Trophoblast cell (in vitro differentiated cells and primary cell): ENCODE measurements around the gene GSAP.
A peak's percentile ranks its signal among the peaks of the same experiment; 100 is the strongest.

Experiments used
- DNase-seq, 2 donors: peaks; one replicate each; pipeline ENCODE4 v3.0.0-alpha.2; 2016
- H2AFZ ChIP-seq: 2 replicates; pipeline ENCODE4 v1.6.1; 2013; ENCODE audit warnings: low read length, moderate library complexity, mild to moderate bottlenecking; ENCODE audit not compliant: insufficient read depth, poor library complexity
- H2AK5ac ChIP-seq: 2 replicates; pipeline ENCODE4 v1.6.1; 2013; ENCODE audit warnings: mild to moderate bottlenecking, low read length
- H2BK120ac ChIP-seq: 2 replicates; pipeline ENCODE4 v1.6.1; 2013; ENCODE audit warnings: low read length, mild to moderate bottlenecking, moderate library complexity; ENCODE audit not compliant: insufficient read depth, poor library complexity
- H2BK12ac ChIP-seq: 2 replicates; pipeline ENCODE4 v1.6.1; 2013; ENCODE audit warnings: mild to moderate bottlenecking, low read length, moderate library complexity
- H2BK5ac ChIP-seq: 2 replicates; pipeline ENCODE4 v1.6.1; 2013; ENCODE audit warnings: low read length, low read depth, moderate library complexity, mild to moderate bottlenecking; ENCODE audit not compliant: poor library complexity
- H3K14ac ChIP-seq: 2 replicates; pipeline ENCODE4 v1.6.1; 2013; ENCODE audit warnings: mild to moderate bottlenecking, low read length
- H3K18ac ChIP-seq: 2 replicates; pipeline ENCODE4 v1.6.1; 2013; ENCODE audit warnings: mild to moderate bottlenecking, low read length
- H3K23ac ChIP-seq: 2 replicates; pipeline ENCODE4 v1.6.1; 2013; ENCODE audit warnings: low read length
- H3K27ac ChIP-seq: 2 replicates; pipeline ENCODE4 v1.5.1; 2013; ENCODE audit warnings: low read depth, mild to moderate bottlenecking, inconsistent platforms, low read length, moderate library complexity
- H3K27me3 ChIP-seq: 2 replicates; pipeline ENCODE4 v1.6.1; 2013; ENCODE audit warnings: inconsistent platforms, mild to moderate bottlenecking, low read length, moderate library complexity; ENCODE audit not compliant: insufficient read depth
- H3K36me3 ChIP-seq, 2 experiments: 1 replicate in 1 of 2; 2 replicates in 1 of 2; pipeline ENCODE4 v1.6.1; 2013; ENCODE audit warnings: low read length in 2 of 2, mild to moderate bottlenecking in 2 of 2, moderate library complexity in 1 of 2; ENCODE audit not compliant: insufficient read depth in 2 of 2, control insufficient read depth in 1 of 2
- H3K4ac ChIP-seq: 2 replicates; pipeline ENCODE4 v1.6.1; 2013; ENCODE audit warnings: low read depth, mild to moderate bottlenecking, low read length, moderate library complexity
- H3K4me1 ChIP-seq, 2 experiments: 1 replicate in 1 of 2; 2 replicates in 1 of 2; pipeline ENCODE4 v1.6.1; 2013; ENCODE audit warnings: low read length in 2 of 2, mild to moderate bottlenecking in 2 of 2, moderate library complexity in 1 of 2; ENCODE audit not compliant: insufficient read depth in 2 of 2, control insufficient read depth in 1 of 2
- H3K4me2 ChIP-seq: 2 replicates; pipeline ENCODE4 v1.6.1; 2013; ENCODE audit warnings: inconsistent platforms, mild to moderate bottlenecking, low read length, moderate library complexity
- H3K4me3 ChIP-seq: 2 replicates; pipeline ENCODE4 v1.5.1; 2013; ENCODE audit warnings: mild to moderate bottlenecking, low read depth, low read length, inconsistent platforms
- H3K79me1 ChIP-seq: one replicate; pipeline ENCODE4 v1.6.1; 2013; ENCODE audit warnings: low read length
- H3K79me2 ChIP-seq: 2 replicates; pipeline ENCODE4 v1.6.1; 2013; ENCODE audit warnings: low read length, mild to moderate bottlenecking; ENCODE audit not compliant: control insufficient read depth, insufficient read depth, poor library complexity
- H3K9ac ChIP-seq: 2 replicates; pipeline ENCODE4 v1.6.1; 2013; ENCODE audit warnings: mild to moderate bottlenecking, low read length
- H3K9me3 ChIP-seq: 2 replicates; pipeline ENCODE4 v1.6.1; 2013; ENCODE audit warnings: low read depth, mild to moderate bottlenecking, control low read depth, inconsistent platforms, low read length; ENCODE audit not compliant: insufficient read depth
- H4K12ac ChIP-seq: 2 replicates; pipeline ENCODE4 v1.6.1; 2013; ENCODE audit warnings: low read depth, mild to moderate bottlenecking, low read length, moderate library complexity
- H4K8ac ChIP-seq: 2 replicates; pipeline ENCODE4 v1.6.1; 2013; ENCODE audit warnings: low read depth, mild to moderate bottlenecking, low read length, moderate library complexity
- H4K91ac ChIP-seq: one replicate; pipeline ENCODE4 v1.6.1; 2013; ENCODE audit warnings: low read depth, mild to moderate bottlenecking, low read length, moderate library complexity
- WGBS: extraction: QIAGEN DNeasy Blood & Tissue Kit; methylation state at CpG from one replicate; pipeline ENCODE4 v1.1.7; 2013; ENCODE audit warnings: missing lambda C conversion rate; ENCODE audit not compliant: insufficient read length, insufficient coverage; ENCODE audit errors: extremely low coverage; 5-methylcytosine and 5-hydroxymethylcytosine counted together

Gene GSAP

GRCh38 chr7:77461842-77462241, 45.7 kb upstream of the GSAP start:
- no CpG with 5 or more reads among the region's 6 CpGs for WGBS
- H2BK12ac ChIP-seq, result no peak overlapping the region
- no peak overlapping the region for H2AK5ac ChIP-seq
- H2BK120ac ChIP-seq, result no peak overlapping the region
- no peaks in the 10 kb centered on the region for H3K4me1 ChIP-seq
- H4K8ac ChIP-seq, result no peak overlapping the region
- H2BK5ac ChIP-seq, result no peak overlapping the region
- no peak overlapping the region for H3K9ac ChIP-seq
- no peak overlapping the region for H3K4me2 ChIP-seq
- H3K23ac ChIP-seq, result no peak overlapping the region
- no peak overlapping the region for H3K27ac ChIP-seq
- no peak overlapping the region for H4K12ac ChIP-seq
- no peaks in the 10 kb centered on the region for H3K9me3 ChIP-seq
- no peaks in the 10 kb centered on the region for H3K79me2 ChIP-seq
- H3K27me3 ChIP-seq, result no peaks in the 10 kb centered on the region
- no peak overlapping the region for H3K4me3 ChIP-seq
- DNase-seq, result no peak
- no peak overlapping the region for H3K14ac ChIP-seq
- no peak overlapping the region for H2AFZ ChIP-seq
- no peak overlapping the region for H3K4ac ChIP-seq
- no peaks in the 10 kb centered on the region for H3K36me3 ChIP-seq
- no peaks in the 10 kb centered on the region for H3K79me1 ChIP-seq
- no peak overlapping the region for H3K18ac ChIP-seq
- no peak overlapping the region for H4K91ac ChIP-seq

- H3K27ac ChIP-seq, result no peak overlapping the region
- no peak overlapping the region for H3K14ac ChIP-seq
- no peak overlapping the region for H2BK5ac ChIP-seq
- DNase-seq, result no peak
- no peak overlapping the region for H3K9ac ChIP-seq
- no peaks in the 10 kb centered on the region for H3K4me1 ChIP-seq
- no peak overlapping the region for H4K8ac ChIP-seq
- H3K4me2 ChIP-seq, result no peak overlapping the region
- H2AK5ac ChIP-seq, result no peak overlapping the region
- H4K91ac ChIP-seq, result no peak overlapping the region
- no peak overlapping the region for H2AFZ ChIP-seq
- H3K18ac ChIP-seq, result no peak overlapping the region
- H2BK120ac ChIP-seq, result no peak overlapping the region
- H3K36me3 ChIP-seq, result no peaks in the 10 kb centered on the region
- no peaks in the 10 kb centered on the region for H3K79me1 ChIP-seq
- no peak overlapping the region for H3K23ac ChIP-seq
- no peak overlapping the region for H2BK12ac ChIP-seq
- no peaks in the 10 kb centered on the region for H3K9me3 ChIP-seq
- WGBS, result no CpG with 5 or more reads among the region's 3 CpGs
- H4K12ac ChIP-seq, result no peak overlapping the region
- H3K4ac ChIP-seq, result no peak overlapping the region
- H3K79me2 ChIP-seq, result no peaks in the 10 kb centered on the region
- H3K4me3 ChIP-seq, result no peak overlapping the region
- H3K27me3 ChIP-seq, result no peaks in the 10 kb centered on the region
Measured at GRCh38 chr7:77461246-77461645, 45.1 kb upstream of the GSAP start.

GRCh38 chr7:77460057-77460486, 43.9 kb upstream of the GSAP start:
- no peak overlapping the region for H2AK5ac ChIP-seq
- no peak overlapping the region for H3K14ac ChIP-seq
- H2AFZ ChIP-seq, result no peak overlapping the region
- no peak overlapping the region for H3K4ac ChIP-seq
- H3K4me2 ChIP-seq, result no peak overlapping the region
- H3K9ac ChIP-seq, result no peak overlapping the region
- H3K27me3 ChIP-seq, result no peaks in the 10 kb centered on the region
- WGBS, result no CpG with 5 or more reads among the region's 3 CpGs
- no peaks in the 10 kb centered on the region for H3K36me3 ChIP-seq
- no peak overlapping the region for H2BK12ac ChIP-seq
- no peak overlapping the region for H4K91ac ChIP-seq
- no peak overlapping the region for H2BK5ac ChIP-seq
- DNase-seq, result peak in 1 of 2 donors; percentile 27
- H3K79me2 ChIP-seq, result no peaks in the 10 kb centered on the region
- no peaks in the 10 kb centered on the region for H3K4me1 ChIP-seq
- no peak overlapping the region for H3K18ac ChIP-seq
- no peak overlapping the region for H4K12ac ChIP-seq
- no peaks in the 10 kb centered on the region for H3K79me1 ChIP-seq
- H3K27ac ChIP-seq, result no peak overlapping the region
- no peak overlapping the region for H4K8ac ChIP-seq
- peaks cover 2% of the 10 kb centered on the region for H3K9me3 ChIP-seq
- no peak overlapping the region for H3K4me3 ChIP-seq
- H3K23ac ChIP-seq, result no peak overlapping the region
- H2BK120ac ChIP-seq, result no peak overlapping the region

GRCh38 chr7:77459311-77459726, 43.2 kb upstream of the GSAP start:
- DNase-seq, result no peak
- Histone ChIP-seq H3K4me1 (no peaks in the 10 kb centered on the region), H3K4me2 (no peak overlapping the region), H2BK120ac (no peak overlapping the region), H3K27me3 (no peaks in the 10 kb centered on the region), H3K4ac (no peak overlapping the region), H4K8ac (no peak overlapping the region), H2BK5ac (no peak overlapping the region), H3K4me3 (no peak overlapping the region), H3K79me1 (no peaks in the 10 kb centered on the region), H3K14ac (no peak overlapping the region), H3K27ac (no peak overlapping the region), H3K79me2 (no peaks in the 10 kb centered on the region), H4K12ac (no peak overlapping the region), H3K36me3 (no peaks in the 10 kb centered on the region), H3K9ac (no peak overlapping the region), H3K9me3 (peaks cover 2% of the 10 kb centered on the region), H2BK12ac (no peak overlapping the region), H4K91ac (no peak overlapping the region), H2AFZ (no peak overlapping the region), H3K18ac (no peak overlapping the region), H3K23ac (no peak overlapping the region), H2AK5ac (no peak overlapping the region)
- no CpG with 5 or more reads among the region's 2 CpGs for WGBS
